ENCODE measurements around the gene ENO4.

Gene ENO4

GRCh38 chr10:116868198-116868676, 18.9 kb downstream of the ENO4 start:
- DNase-seq (ENCODE audit: low read depth in 2 of 2) = no peak

DNA sequence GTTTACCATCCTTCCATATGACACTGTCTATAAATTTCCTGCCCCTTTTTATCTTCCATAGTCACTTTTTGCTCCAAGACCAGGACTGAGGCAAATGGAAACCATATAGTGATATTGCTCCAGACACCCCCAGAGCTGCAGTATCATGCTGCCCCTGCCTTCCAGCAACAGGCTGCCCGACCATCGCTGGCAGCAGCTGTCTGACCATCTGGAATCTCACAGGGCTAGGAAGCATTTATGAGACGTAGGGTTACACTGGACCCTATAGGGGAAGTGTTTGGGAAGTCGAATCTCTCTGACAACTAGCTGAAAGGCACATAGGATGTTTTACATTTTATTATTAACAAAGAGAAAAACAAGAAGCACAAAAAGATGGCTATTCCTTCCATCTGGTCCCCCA, 19.4 kb downstream of the ENO4 start:
- no peak for DNase-seq (ENCODE audit: low read depth in 2 of 2)

GRCh38 chr10:116870949-116871348, 21.6 kb downstream of the ENO4 start:
- no peak for DNase-seq (ENCODE audit: low read depth in 2 of 2)

GRCh38 chr10:116873134-116873533, 23.8 kb downstream of the ENO4 start:
- DNase-seq (ENCODE audit: low read depth in 2 of 2) = no peak

GRCh38 chr10:116875897-116876296, 26.6 kb downstream of the ENO4 start:
- no peak for DNase-seq (ENCODE audit: low read depth in 2 of 2)

- no peak for DNase-seq (ENCODE audit: low read depth in 2 of 2)
These were observed 28.1 kb downstream of the ENO4 start for GRCh38 chr10:116877391-116877790.

DNA sequence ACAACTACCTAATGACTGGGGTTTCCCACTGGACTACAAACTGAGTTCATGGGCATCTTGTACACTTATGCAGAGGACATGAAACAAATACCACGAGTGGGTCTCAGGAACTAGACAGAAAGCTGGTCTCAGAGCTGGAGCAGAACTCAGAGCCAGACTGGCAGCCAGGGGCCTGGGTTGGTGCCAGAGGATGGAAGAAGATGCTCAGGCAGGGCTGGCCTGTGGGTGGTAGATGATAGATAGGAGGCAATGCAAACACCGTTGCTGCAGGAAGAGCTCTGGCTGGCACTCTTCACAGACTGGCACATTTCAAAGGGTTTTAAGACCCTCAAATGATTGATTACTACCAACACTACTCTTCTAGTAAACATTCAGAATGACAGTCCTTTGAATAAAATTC, 28.8 kb downstream of the ENO4 start:
- no peak for DNase-seq (ENCODE audit: low read depth in 2 of 2)

- no peak for DNase-seq (ENCODE audit: low read depth in 2 of 2)
These were observed 30.5 kb downstream of the ENO4 start for GRCh38 chr10:116879817-116880216.

GRCh38 chr10:116880716-116881482, 31.6 kb downstream of the ENO4 start:
- DNase-seq (ENCODE audit: low read depth in 2 of 2) = no peak

DNA sequence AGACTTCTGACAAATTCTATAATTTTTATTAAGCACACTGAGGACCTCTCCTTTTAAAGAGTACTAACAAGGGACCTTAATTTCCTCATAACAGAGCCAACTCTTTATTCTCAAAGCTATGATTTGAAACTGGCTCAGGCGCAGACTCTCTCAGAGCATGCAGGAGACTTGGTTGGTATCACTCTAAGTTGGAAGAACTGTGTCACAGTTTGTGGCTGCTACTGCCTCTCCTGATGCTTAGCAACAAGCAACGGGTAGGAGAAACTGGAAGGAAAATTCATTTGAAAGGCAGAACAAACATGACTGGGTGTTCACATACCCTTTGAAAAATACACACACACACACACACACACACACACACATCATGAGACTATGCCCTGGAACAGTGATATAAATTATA, 33.3 kb downstream of the ENO4 start:
- DNase-seq (ENCODE audit: low read depth in 2 of 2) = no peak

GRCh38 chr10:116886772-116887171, 37.5 kb downstream of the ENO4 start:
- no peak for DNase-seq (ENCODE audit: low read depth in 2 of 2)

DNA sequence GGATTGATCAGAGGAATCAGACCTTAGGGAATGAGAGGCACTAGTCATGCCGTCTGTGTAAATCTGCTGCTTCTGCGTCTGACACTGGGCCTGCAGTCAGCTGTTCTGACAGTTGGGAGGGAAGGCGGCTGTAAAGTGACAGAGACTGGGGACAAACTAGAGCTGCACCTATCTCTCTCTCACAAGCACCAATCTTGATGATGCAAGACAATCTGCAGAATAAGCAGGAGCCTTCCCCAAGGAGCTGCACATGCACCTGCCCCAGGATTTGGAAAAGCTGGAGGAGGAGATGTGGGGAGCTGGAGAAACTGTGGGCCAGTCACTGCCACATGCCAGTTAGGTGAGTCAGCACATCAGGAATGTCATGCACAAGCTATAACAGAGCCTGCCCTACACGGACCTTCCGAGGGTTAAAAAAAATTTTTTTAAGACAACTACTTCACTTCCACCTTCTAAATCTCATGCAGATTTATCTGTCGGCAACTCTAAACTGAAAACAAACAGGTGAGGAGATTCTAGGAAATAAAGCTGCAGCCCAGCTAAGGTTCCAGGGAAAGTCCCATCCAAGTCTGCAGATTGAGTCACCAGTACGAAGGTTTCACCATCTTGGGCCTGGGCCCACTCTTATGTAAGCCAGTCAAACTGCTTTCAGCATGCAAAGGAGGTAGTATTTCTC, 39.2 kb downstream of the ENO4 start:
- no peak for DNase-seq (ENCODE audit: low read depth in 2 of 2)

DNA sequence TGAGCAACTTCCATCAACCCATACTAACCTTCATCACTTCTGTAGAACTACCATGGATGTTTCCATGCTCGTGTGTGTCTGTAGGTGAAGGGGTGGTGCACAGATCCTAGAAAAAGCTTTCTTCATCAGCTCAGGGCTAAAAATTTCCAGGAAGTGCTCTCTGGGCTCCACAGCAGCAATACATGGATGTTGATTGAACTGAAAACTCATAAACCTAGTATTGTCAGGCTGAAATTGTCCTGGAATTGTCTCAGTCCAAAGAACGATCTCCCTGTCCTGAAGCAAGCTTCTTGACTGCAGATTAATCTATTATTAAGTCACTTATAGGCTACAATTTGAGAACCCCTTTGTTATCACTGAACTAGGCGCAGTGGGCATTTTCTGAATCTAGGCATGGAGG, 39.8 kb downstream of the ENO4 start:
- DNase-seq (ENCODE audit: low read depth in 2 of 2) = no peak

DNA sequence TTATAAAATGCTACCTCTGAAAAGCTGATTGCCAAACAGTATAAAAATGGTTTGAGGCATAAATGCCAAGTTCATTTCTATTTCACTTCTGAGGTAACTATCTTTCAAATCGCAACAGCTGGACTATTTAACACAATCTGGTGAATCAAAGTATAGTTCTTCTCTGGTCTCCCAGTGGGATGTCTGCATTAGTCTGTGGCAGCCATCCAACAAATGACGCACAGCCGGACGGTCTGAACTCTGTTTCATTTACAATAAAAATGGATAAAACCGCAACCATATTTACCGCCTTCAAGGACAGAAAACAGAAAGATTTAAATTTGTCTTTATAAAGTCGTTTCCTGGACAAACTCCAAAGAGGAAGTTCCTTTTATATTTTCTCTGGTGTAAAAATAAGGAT, 41.9 kb downstream of the ENO4 start:
- DNase-seq (ENCODE audit: low read depth in 2 of 2) = no peak

DNA sequence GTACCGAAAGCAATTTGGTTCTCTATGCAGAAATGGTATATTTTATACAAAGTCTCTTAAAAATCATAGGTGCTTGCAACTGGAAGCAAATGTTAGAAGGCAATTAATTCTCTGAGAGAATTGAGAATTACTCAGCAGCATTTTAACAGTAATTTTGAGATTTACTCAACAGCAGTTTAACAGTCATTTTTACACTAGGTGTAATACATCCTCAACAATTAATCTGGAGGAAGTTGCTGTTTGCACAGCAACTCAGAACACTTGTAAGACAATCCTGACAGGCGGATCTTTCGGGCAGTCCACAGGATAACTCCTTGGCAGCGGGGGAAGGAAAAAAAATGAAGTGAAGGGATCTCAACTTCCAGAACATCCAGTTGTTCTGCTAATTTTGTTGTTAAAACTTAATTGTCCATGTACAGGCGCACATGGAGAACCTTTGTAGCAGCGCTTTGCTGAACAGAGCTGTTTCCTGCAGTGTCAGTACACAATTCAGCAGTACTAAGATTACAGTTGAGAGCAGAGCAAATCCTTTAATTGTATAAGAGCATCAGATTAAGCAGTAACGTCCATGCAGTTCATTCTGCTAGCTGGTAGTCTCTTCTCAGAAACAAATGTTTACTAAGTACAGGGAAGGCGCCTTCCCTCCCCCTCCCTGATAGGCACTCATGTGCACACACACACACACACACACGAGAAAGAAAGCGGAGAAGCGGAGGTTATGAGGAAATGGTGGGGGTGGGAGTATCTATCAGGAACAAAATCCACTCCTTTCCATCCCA, 43.8 kb downstream of the ENO4 start:
- DNase-seq (ENCODE audit: low read depth in 2 of 2) = no peak

DNA sequence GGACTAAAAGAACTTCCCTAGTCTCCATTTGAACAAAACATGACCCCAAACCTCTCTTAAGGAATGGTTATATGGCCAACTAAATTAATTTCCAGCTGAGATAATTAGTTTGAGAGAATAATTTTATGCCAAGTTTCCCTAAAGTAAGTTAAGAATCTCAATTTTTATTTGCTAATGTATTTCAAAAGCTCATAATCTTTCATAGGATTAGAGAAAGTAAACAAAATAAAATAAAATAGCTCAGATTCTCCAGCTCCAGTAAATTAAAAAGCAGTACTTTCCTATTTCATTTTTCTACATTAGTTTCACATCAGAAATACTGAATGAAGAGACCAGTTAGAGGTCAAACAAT, 44.4 kb downstream of the ENO4 start:
- DNase-seq (ENCODE audit: low read depth in 2 of 2) = no peak

DNA sequence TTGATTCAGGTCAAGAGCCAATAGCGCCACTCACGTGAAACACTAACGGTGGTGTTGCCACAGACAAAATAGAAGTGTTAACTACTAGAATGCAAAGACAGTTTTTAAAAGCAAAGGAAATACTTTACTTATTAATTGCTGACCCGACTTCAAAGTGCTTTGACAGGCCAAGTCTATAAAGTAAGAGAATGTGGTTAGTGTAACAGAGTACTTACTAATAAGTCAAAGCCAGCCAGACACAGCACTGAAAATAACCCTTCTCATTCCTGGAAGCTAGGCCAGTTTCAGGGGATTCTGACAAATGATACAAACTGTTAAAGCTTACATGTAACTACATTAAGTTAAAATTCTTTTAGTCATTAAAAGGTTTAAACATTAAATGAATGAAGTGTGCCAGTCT, 50.3 kb downstream of the ENO4 start:
- DNase-seq (ENCODE audit: low read depth in 2 of 2) = no peak

GRCh38 chr10:116905845-116906210, 56.5 kb downstream of the ENO4 start:
- DNase-seq (ENCODE audit: low read depth in 2 of 2) = no peak

DNA sequence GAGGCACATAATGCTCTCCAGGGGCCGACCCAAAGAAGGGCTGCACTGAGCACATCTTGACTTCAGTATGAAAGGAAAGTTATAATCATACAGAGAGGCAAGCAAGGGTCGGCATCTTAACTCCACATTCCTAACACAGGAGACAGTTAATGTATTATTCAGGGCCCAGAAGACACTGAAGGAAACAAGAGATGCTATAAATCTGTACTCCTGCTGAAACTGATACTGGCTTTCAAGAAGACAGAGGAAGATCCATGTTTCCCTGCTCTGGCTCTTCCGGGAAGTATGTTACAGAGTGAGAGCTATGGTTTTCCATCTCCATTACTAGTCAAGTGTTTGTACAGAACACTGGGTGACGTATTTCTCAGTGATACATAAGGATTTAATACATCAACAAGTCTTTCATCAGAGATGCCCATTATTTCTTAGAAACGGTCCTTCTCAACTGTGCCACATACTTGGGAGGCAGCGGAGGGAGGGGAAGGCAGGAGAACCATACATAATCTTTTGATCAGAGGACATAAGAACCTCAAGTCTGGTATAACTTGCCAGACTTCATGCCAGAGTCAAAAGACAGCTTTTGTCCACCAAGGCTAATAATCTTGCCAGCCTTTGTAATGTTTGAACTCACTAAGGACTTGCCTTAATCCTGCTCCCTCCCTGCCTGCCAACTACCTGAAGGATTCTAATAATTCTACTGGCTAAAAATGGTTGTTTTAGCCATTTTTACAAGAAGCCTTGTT, 58.1 kb downstream of the ENO4 start:
- no peak for DNase-seq (ENCODE audit: low read depth in 2 of 2)

- no peak for DNase-seq (ENCODE audit: low read depth in 2 of 2)
These were observed 60.0 kb downstream of the ENO4 start for GRCh38 chr10:116909307-116909706.

DNA sequence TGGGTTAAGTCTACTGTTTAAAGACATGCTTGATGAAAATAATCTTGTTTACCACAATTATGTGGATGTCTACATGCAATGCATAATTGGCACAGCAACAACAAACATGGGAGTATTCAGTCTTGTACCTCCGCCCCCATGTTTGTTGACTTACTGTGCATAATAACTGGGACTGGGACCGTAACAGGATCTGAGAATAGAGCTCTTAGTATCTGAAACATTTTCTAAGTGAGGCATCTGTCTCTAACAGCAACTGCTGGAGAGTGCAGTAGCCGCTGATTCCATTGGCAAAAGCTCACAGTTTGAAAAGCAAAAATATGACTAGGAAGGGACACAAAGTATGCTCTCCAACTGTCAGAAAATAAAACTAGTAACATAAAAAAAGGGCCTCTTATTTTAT, 61.6 kb downstream of the ENO4 start:
- no peak for DNase-seq (ENCODE audit: low read depth in 2 of 2)

GRCh38 chr10:116912162-116912561, 62.9 kb downstream of the ENO4 start:
- no peak for DNase-seq (ENCODE audit: low read depth in 2 of 2)
